ENCODE results near the gene FCER2. TPM values are rescaled to one million over a fixed set of nuclear protein-coding genes. Genes with fewer than 3 reads are reported as not detected.

Gene FCER2
- total RNA-seq, 1 experiment from 2014 or later, result not detected

GRCh38 chr19:7677669-7678311, 24.1 kb downstream of the FCER2 start:
- DNase-seq (ENCODE audit: low spot score), result no peak
- Histone ChIP-seq H3K4me3 (ENCODE audit: low read depth, low read length, poor library complexity, severe bottlenecking) (peak overlapping the region; percentile 33), H3K9me3 (ENCODE audit: low read depth, low read length, poor library complexity, severe bottlenecking) (no peaks in the 10 kb centered on the region), H3K27ac (ENCODE audit: low read depth, low read length, poor library complexity, severe bottlenecking) (peak overlapping the region; percentile 7), H3K27me3 (replicated peaks; ENCODE audit: insufficient read depth, low read depth, low read length, poor library complexity) (no peaks in the 10 kb centered on the region), H3K4me1 (ENCODE audit: insufficient read depth, low read length, poor library complexity, severe bottlenecking) (peaks cover 18% of the 10 kb centered on the region), H3K36me3 (ENCODE audit: insufficient read depth, low read length, poor library complexity, severe bottlenecking) (peaks cover 7% of the 10 kb centered on the region)
- TF ChIP-seq, protein P1, sequence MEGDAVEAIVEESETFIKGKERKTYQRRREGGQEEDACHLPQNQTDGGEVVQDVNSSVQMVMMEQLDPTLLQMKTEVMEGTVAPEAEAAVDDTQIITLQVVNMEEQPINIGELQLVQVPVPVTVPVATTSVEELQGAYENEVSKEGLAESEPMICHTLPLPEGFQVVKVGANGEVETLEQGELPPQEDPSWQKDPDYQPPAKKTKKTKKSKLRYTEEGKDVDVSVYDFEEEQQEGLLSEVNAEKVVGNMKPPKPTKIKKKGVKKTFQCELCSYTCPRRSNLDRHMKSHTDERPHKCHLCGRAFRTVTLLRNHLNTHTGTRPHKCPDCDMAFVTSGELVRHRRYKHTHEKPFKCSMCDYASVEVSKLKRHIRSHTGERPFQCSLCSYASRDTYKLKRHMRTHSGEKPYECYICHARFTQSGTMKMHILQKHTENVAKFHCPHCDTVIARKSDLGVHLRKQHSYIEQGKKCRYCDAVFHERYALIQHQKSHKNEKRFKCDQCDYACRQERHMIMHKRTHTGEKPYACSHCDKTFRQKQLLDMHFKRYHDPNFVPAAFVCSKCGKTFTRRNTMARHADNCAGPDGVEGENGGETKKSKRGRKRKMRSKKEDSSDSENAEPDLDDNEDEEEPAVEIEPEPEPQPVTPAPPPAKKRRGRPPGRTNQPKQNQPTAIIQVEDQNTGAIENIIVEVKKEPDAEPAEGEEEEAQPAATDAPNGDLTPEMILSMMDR (conservative IDR thresholded peaks at IDR 0.05; ENCODE audit: low read depth, low read length), result no peak
- TF ChIP-seq EZH2 (IDR thresholded peaks at IDR 0.05; ENCODE audit: borderline replicate concordance, low read depth, low read length, poor library complexity, severe bottlenecking), result no peak
- POLR2A ChIA-PET (ENCODE audit: low non-redundant PET), result no interaction called here
- intact Hi-C loops (cut with micrococcal nuclease; ENCODE audit: unreplicated experiment), result no loop called here
- CTCF ChIA-PET, result interaction anchor here (1.2 to 1.3 kb wide), 2 partner anchors 25 to 109 kb away, joined by 3 read pairs; no protein-coding TSS in a partner anchor
- no TSS peak for BruUV-seq (replicated peaks)

DNA sequence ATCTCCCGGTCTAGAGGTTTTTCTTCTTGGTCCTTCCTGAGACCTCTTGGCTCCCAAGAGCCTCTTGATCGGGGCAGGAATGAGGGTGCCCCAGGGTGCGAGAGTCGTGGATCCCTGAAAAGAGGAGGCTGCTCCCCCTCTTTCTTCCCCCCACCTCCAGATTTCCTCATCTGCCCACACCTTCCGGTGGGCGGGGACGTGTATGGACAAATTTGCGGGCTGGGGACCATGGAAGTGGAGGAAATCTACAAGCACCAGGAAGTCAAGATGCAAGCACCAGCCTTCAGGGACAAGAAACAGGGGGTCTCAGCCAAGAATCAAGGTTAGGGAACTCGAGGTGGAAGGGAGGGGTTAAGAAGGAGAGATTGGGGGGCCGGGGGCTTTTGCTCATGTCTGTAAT, 25.1 kb downstream of the FCER2 start, which contains the start of gene MCEMP1:
Gene MCEMP1 (plus strand): TSS at position 237 of the 400 bp plus-strand sequence. CDS start 31 bp downstream, at position 268.
- ChIA-PET CTCF (interaction anchor here (1.2 kb wide), 1 partner anchor 24 kb away, joined by 3 read pairs; no protein-coding TSS in a partner anchor), POLR2A (ENCODE audit: low non-redundant PET) (no interaction called here)
- Histone ChIP-seq H3K36me3 (ENCODE audit: insufficient read depth, low read length, poor library complexity, severe bottlenecking) (no peaks in the 10 kb centered on the region), H3K4me1 (ENCODE audit: insufficient read depth, low read length, poor library complexity, severe bottlenecking) (peaks cover 18% of the 10 kb centered on the region), H3K4me3 (ENCODE audit: low read depth, low read length, poor library complexity, severe bottlenecking) (peak within 1 kb of the TSS; percentile 33), H3K27me3 (replicated peaks; ENCODE audit: insufficient read depth, low read depth, low read length, poor library complexity) (no peaks in the 10 kb centered on the region), H3K9me3 (ENCODE audit: low read depth, low read length, poor library complexity, severe bottlenecking) (no peaks in the 10 kb centered on the region), H3K27ac (ENCODE audit: low read depth, low read length, poor library complexity, severe bottlenecking) (peak within 1 kb of the TSS; percentile 7)
- TF ChIP-seq, protein P1 (conservative IDR thresholded peaks at IDR 0.05; ENCODE audit: low read depth, low read length), result no peak
- no peak for TF ChIP-seq EZH2 (IDR thresholded peaks at IDR 0.05; ENCODE audit: borderline replicate concordance, low read depth, low read length, poor library complexity, severe bottlenecking)
- BruUV-seq (replicated peaks), result no TSS peak
- intact Hi-C loops (cut with micrococcal nuclease; ENCODE audit: unreplicated experiment), result no loop called here
- peak; percentile 51 for DNase-seq (ENCODE audit: low spot score)

DNA sequence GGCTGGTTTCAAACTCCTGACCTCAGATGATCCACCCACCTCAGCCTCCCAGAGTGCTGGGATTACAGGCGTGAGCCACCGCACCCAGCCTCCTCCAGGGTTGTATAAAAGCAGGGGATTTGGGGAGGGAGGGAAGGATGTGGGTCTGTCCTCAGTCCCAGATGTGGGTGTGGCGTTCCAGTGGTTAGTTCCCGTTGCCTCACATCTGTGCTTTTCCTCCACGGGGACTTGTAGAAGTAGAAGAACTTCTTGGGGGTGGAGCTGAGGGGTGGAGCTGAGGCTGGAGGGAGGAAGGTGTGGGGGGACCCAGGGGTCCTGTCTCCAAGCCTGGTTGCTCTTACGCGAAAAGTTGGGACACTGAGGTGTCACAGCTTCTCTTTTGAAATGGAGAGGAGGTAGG, 25.6 kb downstream of the FCER2 start:
- POLR2A ChIA-PET (ENCODE audit: low non-redundant PET), result no interaction called here
- Histone ChIP-seq H3K9me3 (ENCODE audit: low read depth, low read length, poor library complexity, severe bottlenecking) (no peaks in the 10 kb centered on the region), H3K27me3 (replicated peaks; ENCODE audit: insufficient read depth, low read depth, low read length, poor library complexity) (no peaks in the 10 kb centered on the region), H3K4me1 (ENCODE audit: insufficient read depth, low read length, poor library complexity, severe bottlenecking) (peaks cover 18% of the 10 kb centered on the region), H3K4me3 (ENCODE audit: low read depth, low read length, poor library complexity, severe bottlenecking) (peak overlapping the region; percentile 33), H3K27ac (ENCODE audit: low read depth, low read length, poor library complexity, severe bottlenecking) (peak overlapping the region; percentile 7), H3K36me3 (ENCODE audit: insufficient read depth, low read length, poor library complexity, severe bottlenecking) (no peaks in the 10 kb centered on the region)
- DNase-seq (ENCODE audit: low spot score), result peak; percentile 58
- BruUV-seq (replicated peaks), result no TSS peak
- CTCF ChIA-PET, result interaction anchor here (0.5 to 1.2 kb wide), 2 partner anchors 24 to 322 kb away, joined by 3 read pairs; no protein-coding TSS in a partner anchor
- TF ChIP-seq EZH2 (IDR thresholded peaks at IDR 0.05; ENCODE audit: borderline replicate concordance, low read depth, low read length, poor library complexity, severe bottlenecking), result no peak
- TF ChIP-seq, protein P1 (conservative IDR thresholded peaks at IDR 0.05; ENCODE audit: low read depth, low read length), result no peak
- intact Hi-C loops (cut with micrococcal nuclease; ENCODE audit: unreplicated experiment), result no loop called here
